ENCODE measurements around the gene PLAAT4. TPM values are rescaled to one million over a fixed set of nuclear protein-coding genes. Genes with fewer than 3 reads are reported as not detected.

The PLAAT4 gene
- total RNA-seq, 1 donor from 2014 or later = 14.1 TPM

DNA sequence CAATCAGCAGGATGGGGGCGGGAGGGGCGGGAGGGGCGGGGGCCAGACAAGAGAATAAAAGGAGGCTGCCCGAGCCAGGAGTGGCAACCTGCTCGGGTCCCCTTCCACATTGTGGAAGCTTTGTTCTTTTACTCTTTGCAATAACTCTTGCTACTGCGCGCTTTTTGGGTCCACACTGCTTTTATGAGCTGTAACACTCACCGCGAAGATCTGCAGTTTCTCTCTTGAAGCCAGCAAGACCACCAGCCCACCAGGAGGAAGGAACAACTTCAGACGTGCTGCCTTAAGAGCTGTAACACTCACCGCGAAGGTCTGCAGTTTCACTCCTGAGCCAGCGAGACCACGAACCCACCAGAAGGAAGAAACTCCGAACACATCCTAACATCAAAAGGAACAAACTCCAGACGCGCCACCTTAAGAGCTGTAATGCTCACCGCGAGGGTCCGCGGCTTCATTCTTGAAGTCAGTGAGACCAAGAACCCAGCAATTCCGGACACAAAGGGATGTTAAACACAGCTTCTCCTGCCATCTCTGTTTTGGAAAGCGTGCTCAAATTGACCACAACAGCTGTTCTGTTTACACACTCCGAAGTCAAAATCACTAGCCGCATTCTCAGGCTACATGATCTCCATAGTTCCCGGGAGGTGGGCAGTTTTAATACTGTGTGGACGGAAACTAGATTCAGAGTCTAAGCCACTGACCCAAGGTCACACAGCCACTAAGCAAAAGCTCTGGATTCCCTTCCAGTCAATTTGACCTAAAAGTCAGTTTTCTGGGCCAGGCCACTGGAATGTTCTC lies 14.7 kb downstream of the PLAAT4 start:
- no peaks in the 10 kb centered on the region for H3K36me3 ChIP-seq (ENCODE audit: control insufficient read depth, insufficient read depth, low read length)
- DNase-seq (ENCODE audit: low read depth) = no peak
- H3K27me3 ChIP-seq (ENCODE audit: control insufficient read depth, insufficient read depth, low read length) = no peaks in the 10 kb centered on the region
- TF ChIP-seq, protein P1, sequence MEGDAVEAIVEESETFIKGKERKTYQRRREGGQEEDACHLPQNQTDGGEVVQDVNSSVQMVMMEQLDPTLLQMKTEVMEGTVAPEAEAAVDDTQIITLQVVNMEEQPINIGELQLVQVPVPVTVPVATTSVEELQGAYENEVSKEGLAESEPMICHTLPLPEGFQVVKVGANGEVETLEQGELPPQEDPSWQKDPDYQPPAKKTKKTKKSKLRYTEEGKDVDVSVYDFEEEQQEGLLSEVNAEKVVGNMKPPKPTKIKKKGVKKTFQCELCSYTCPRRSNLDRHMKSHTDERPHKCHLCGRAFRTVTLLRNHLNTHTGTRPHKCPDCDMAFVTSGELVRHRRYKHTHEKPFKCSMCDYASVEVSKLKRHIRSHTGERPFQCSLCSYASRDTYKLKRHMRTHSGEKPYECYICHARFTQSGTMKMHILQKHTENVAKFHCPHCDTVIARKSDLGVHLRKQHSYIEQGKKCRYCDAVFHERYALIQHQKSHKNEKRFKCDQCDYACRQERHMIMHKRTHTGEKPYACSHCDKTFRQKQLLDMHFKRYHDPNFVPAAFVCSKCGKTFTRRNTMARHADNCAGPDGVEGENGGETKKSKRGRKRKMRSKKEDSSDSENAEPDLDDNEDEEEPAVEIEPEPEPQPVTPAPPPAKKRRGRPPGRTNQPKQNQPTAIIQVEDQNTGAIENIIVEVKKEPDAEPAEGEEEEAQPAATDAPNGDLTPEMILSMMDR (IDR thresholded peaks at IDR 0.05; ENCODE audit: insufficient read depth, low read length, poor library complexity, severe bottlenecking) = no peak
- H3K4me3 ChIP-seq (ENCODE audit: low read depth, low read length) = no peak overlapping the region

DNA sequence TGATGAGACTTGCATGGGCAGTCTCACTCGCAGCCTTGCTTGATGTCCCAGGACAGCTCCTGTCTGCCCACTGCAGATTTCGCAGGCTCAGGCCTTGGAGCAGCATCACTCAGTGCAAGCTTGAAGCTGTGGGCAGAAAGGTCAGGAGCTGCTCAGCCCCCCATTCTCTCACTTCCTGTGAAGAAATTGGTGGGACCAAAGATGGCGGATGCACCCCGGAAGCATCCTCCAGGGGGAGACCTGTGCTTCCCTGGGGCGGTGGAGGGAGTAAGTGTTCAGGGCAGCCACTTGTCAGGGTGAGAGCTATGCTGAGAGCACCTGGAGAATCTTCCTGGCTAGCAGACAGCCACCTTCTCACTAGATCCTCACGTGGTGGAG lies 15.3 kb downstream of the PLAAT4 start:
- TF ChIP-seq, protein P1 (IDR thresholded peaks at IDR 0.05; ENCODE audit: insufficient read depth, low read length, poor library complexity, severe bottlenecking) = no peak
- Histone ChIP-seq H3K36me3 (ENCODE audit: control insufficient read depth, insufficient read depth, low read length) (no peaks in the 10 kb centered on the region), H3K4me3 (ENCODE audit: low read depth, low read length) (no peak overlapping the region), H3K27me3 (ENCODE audit: control insufficient read depth, insufficient read depth, low read length) (no peaks in the 10 kb centered on the region)
- DNase-seq (ENCODE audit: low read depth) = no peak

DNA sequence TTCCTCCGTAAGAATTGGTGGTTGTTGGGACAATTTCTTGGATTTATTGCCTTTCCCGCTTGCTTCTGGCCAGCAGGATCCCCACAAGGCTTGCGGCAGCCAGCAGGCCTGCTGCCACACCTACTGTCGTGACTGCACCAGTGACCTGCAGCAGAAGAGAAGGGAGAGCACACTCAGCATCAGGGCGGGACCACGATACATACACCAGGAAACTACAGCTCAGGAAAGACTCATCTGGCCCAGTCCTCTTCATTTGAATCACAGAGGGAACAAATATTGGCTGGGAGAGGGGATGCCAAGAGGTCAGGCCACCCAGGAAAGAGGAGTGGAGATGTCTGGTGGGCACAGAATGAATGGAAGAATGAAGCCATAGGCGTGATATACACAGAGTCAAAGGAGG lies 16.3 kb downstream of the PLAAT4 start:
- Histone ChIP-seq H3K36me3 (ENCODE audit: control insufficient read depth, insufficient read depth, low read length) (no peaks in the 10 kb centered on the region), H3K4me3 (ENCODE audit: low read depth, low read length) (no peak overlapping the region), H3K27me3 (ENCODE audit: control insufficient read depth, insufficient read depth, low read length) (no peaks in the 10 kb centered on the region)
- TF ChIP-seq, protein P1 (IDR thresholded peaks at IDR 0.05; ENCODE audit: insufficient read depth, low read length, poor library complexity, severe bottlenecking) = no peak
- no peak for DNase-seq (ENCODE audit: low read depth)

DNA sequence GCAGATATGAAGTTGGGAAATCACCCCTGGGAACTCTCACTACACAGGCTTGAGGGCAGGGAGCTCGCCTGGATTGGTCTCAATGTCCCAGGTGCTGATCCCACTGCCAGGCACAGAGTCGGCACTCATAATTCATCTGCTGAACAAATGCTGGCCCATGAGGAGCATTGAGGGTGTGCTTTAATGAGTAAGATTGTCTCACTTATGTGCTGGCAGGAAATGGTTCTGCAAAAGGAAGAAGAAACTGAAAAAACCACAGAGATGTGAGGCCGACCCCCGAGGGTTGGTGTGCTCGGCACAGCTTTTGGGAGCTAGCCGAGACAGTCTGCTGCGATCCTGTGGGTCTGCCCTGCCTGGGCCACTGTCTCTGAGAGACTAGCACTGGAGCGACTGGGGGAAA lies 17.2 kb downstream of the PLAAT4 start:
- TF ChIP-seq, protein P1 (IDR thresholded peaks at IDR 0.05; ENCODE audit: insufficient read depth, low read length, poor library complexity, severe bottlenecking) = no peak
- H3K36me3 ChIP-seq (ENCODE audit: control insufficient read depth, insufficient read depth, low read length) = no peaks in the 10 kb centered on the region

DNA sequence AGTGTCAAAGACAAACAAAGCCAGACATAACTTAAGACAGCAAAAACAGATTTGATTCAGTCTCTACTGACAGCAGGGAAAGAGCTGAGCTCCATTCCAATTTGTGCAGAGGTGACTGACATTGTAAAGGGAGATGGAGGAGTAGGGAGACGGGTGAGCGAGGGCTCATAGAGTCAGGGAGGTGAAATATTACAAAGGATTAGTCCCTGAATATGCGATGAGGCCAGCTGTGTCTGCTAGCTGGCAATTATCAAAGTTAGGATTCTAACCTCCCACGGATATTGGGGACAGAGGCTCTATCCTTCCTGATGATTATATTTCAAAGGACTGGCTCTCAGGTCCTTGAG lies 18.2 kb downstream of the PLAAT4 start:
- DNase-seq (ENCODE audit: low read depth) = no peak
- H3K4me3 ChIP-seq (ENCODE audit: low read depth, low read length) = no peak overlapping the region
- TF ChIP-seq, protein P1 (IDR thresholded peaks at IDR 0.05; ENCODE audit: insufficient read depth, low read length, poor library complexity, severe bottlenecking) = no peak
- no peaks in the 10 kb centered on the region for H3K27me3 ChIP-seq (ENCODE audit: control insufficient read depth, insufficient read depth, low read length)
- no peaks in the 10 kb centered on the region for H3K36me3 ChIP-seq (ENCODE audit: control insufficient read depth, insufficient read depth, low read length)

More for the DNA sequence above, 17.2 kb downstream of the PLAAT4 start:
- H3K27me3 ChIP-seq (ENCODE audit: control insufficient read depth, insufficient read depth, low read length) = no peaks in the 10 kb centered on the region
- no peak for DNase-seq (ENCODE audit: low read depth)
- H3K4me3 ChIP-seq (ENCODE audit: low read depth, low read length) = no peak overlapping the region
